ENCODE results near the gene NUMB. TPM values are rescaled to one million over a fixed set of nuclear protein-coding genes. Genes with fewer than 3 reads are reported as not detected.

The NUMB gene
- polyA plus RNA-seq, 1 donor from 2014 or later = 11.5 TPM

DNA sequence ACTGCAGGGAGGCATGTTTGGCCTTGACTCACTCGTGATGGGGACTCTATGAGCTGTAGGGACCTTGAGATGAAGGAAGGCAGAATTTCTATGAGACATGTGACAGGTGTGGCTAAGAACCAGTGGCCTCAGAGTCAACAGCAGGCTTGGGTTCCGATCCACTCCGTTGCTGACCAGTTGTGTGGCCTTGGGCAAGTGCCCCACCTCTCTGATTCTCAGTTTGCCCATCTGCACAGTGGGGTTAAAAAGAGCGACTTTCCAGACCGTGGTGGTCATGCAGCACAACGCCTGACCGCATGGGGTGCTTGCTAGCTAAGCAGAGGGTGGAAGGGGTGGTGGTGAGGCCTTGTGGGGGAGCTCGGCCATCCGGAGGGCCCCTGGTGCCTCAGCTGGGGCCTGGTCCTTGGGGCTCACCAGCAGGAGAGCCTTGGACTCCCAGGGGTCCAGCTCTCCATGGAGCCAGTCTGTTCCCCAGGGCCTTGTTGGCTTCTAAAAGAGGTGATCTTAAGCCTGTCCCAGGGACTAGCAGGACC lies 202.6 kb downstream of the NUMB start:
- no peaks in the 10 kb centered on the region for H4K20me1 ChIP-seq (ENCODE audit: insufficient read depth)
- no peaks in the 10 kb centered on the region for H3K27me3 ChIP-seq (ENCODE audit: insufficient read depth, low read depth, low read length)
- no peak overlapping the region for H3K4me2 ChIP-seq (ENCODE audit: low read length)
- H3K36me3 ChIP-seq (ENCODE audit: insufficient read depth, low read length) = no peaks in the 10 kb centered on the region
- no peaks in the 10 kb centered on the region for H3K9me3 ChIP-seq (ENCODE audit: low read length)
- no peaks in the 10 kb centered on the region for H3F3A ChIP-seq (ENCODE audit: insufficient read depth, low read length, poor library complexity, severe bottlenecking)
- no peaks in the 10 kb centered on the region for H3K9me2 ChIP-seq (ENCODE audit: insufficient read depth, low read length)
- no peak overlapping the region for H3K4me3 ChIP-seq (ENCODE audit: low read length)
- H3K79me2 ChIP-seq (replicated peaks; ENCODE audit: insufficient read depth, low read length) = no peaks in the 10 kb centered on the region
- H2AFZ ChIP-seq (ENCODE audit: low read depth, low read length) = no peak overlapping the region
- H3K9ac ChIP-seq (ENCODE audit: low read length) = no peak overlapping the region
- no peak overlapping the region for H3K27ac ChIP-seq (ENCODE audit: low read length)
- no peak for TF ChIP-seq EP300 (conservative IDR thresholded peaks at IDR 0.05; ENCODE audit: poor library complexity, severe bottlenecking)
- TF ChIP-seq POLR2AphosphoS5 (IDR thresholded peaks at IDR 0.05) = no peak
- no peak for TF ChIP-seq TAF1 (IDR thresholded peaks at IDR 0.05; ENCODE audit: low read depth)
- no peak for TF ChIP-seq RAD21 (conservative IDR thresholded peaks at IDR 0.05)
- no peak for TF ChIP-seq EZH2 (IDR thresholded peaks at IDR 0.05; ENCODE audit: borderline replicate concordance, insufficient read depth, low read length, poor library complexity, severe bottlenecking)
- TF ChIP-seq, protein P1, sequence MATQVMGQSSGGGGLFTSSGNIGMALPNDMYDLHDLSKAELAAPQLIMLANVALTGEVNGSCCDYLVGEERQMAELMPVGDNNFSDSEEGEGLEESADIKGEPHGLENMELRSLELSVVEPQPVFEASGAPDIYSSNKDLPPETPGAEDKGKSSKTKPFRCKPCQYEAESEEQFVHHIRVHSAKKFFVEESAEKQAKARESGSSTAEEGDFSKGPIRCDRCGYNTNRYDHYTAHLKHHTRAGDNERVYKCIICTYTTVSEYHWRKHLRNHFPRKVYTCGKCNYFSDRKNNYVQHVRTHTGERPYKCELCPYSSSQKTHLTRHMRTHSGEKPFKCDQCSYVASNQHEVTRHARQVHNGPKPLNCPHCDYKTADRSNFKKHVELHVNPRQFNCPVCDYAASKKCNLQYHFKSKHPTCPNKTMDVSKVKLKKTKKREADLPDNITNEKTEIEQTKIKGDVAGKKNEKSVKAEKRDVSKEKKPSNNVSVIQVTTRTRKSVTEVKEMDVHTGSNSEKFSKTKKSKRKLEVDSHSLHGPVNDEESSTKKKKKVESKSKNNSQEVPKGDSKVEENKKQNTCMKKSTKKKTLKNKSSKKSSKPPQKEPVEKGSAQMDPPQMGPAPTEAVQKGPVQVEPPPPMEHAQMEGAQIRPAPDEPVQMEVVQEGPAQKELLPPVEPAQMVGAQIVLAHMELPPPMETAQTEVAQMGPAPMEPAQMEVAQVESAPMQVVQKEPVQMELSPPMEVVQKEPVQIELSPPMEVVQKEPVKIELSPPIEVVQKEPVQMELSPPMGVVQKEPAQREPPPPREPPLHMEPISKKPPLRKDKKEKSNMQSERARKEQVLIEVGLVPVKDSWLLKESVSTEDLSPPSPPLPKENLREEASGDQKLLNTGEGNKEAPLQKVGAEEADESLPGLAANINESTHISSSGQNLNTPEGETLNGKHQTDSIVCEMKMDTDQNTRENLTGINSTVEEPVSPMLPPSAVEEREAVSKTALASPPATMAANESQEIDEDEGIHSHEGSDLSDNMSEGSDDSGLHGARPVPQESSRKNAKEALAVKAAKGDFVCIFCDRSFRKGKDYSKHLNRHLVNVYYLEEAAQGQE (IDR thresholded peaks at IDR 0.05; ENCODE audit: borderline replicate concordance) = no peak
- TF ChIP-seq, protein P2, sequence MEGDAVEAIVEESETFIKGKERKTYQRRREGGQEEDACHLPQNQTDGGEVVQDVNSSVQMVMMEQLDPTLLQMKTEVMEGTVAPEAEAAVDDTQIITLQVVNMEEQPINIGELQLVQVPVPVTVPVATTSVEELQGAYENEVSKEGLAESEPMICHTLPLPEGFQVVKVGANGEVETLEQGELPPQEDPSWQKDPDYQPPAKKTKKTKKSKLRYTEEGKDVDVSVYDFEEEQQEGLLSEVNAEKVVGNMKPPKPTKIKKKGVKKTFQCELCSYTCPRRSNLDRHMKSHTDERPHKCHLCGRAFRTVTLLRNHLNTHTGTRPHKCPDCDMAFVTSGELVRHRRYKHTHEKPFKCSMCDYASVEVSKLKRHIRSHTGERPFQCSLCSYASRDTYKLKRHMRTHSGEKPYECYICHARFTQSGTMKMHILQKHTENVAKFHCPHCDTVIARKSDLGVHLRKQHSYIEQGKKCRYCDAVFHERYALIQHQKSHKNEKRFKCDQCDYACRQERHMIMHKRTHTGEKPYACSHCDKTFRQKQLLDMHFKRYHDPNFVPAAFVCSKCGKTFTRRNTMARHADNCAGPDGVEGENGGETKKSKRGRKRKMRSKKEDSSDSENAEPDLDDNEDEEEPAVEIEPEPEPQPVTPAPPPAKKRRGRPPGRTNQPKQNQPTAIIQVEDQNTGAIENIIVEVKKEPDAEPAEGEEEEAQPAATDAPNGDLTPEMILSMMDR (IDR thresholded peaks at IDR 0.05; ENCODE audit: poor library complexity, severe bottlenecking) = no peak
- TF ChIP-seq MXI1 (conservative IDR thresholded peaks at IDR 0.05; ENCODE audit: poor library complexity, severe bottlenecking) = no peak
- TF ChIP-seq SMC3 (conservative IDR thresholded peaks at IDR 0.05; ENCODE audit: poor library complexity) = no peak

DNA sequence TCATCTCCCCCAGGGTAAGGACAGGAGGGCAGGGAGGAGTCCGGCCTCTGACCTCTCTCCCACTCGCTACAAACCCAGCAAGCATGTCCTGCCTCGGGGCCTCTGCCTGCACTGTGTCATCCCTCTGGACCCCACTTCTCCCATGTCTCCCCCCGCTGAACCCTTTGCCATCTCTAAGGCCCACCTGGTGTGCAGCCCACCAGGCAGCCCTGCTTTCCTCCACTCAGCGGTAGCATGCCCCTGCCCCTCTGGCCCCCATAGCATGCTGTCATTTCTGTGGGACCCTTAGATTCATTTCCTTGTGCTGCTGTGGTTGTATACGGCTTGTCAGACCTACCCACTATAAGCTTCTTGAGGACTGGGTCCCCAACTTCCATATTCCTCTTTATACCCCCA lies 203.3 kb downstream of the NUMB start:
- Histone ChIP-seq H3K27ac (ENCODE audit: low read length) (no peak overlapping the region), H3K27me3 (ENCODE audit: insufficient read depth, low read depth, low read length) (no peaks in the 10 kb centered on the region), H4K20me1 (ENCODE audit: insufficient read depth) (no peaks in the 10 kb centered on the region), H3K36me3 (ENCODE audit: insufficient read depth, low read length) (no peaks in the 10 kb centered on the region), H3K4me2 (ENCODE audit: low read length) (no peak overlapping the region), H3K9me2 (ENCODE audit: insufficient read depth, low read length) (no peaks in the 10 kb centered on the region), H3K9ac (ENCODE audit: low read length) (no peak overlapping the region), H3K79me2 (replicated peaks; ENCODE audit: insufficient read depth, low read length) (no peaks in the 10 kb centered on the region), H3F3A (ENCODE audit: insufficient read depth, low read length, poor library complexity, severe bottlenecking) (no peaks in the 10 kb centered on the region), H2AFZ (ENCODE audit: low read depth, low read length) (no peak overlapping the region), H3K9me3 (ENCODE audit: low read length) (no peaks in the 10 kb centered on the region), H3K4me3 (ENCODE audit: low read length) (no peak overlapping the region)
- TF ChIP-seq SMC3 (conservative IDR thresholded peaks at IDR 0.05; ENCODE audit: poor library complexity) (no peak), MXI1 (conservative IDR thresholded peaks at IDR 0.05; ENCODE audit: poor library complexity, severe bottlenecking) (no peak), TAF1 (IDR thresholded peaks at IDR 0.05; ENCODE audit: low read depth) (no peak), EP300 (conservative IDR thresholded peaks at IDR 0.05; ENCODE audit: poor library complexity, severe bottlenecking) (no peak), POLR2AphosphoS5 (IDR thresholded peaks at IDR 0.05) (no peak), RAD21 (conservative IDR thresholded peaks at IDR 0.05) (no peak), EZH2 (IDR thresholded peaks at IDR 0.05; ENCODE audit: borderline replicate concordance, insufficient read depth, low read length, poor library complexity, severe bottlenecking) (no peak)
- TF ChIP-seq, protein P2 (IDR thresholded peaks at IDR 0.05; ENCODE audit: poor library complexity, severe bottlenecking) = no peak
- TF ChIP-seq, protein P1 (IDR thresholded peaks at IDR 0.05; ENCODE audit: borderline replicate concordance) = no peak
